ENCODE results near the gene XRCC4. TPM values are rescaled to one million over a fixed set of nuclear protein-coding genes. Genes with fewer than 3 reads are reported as not detected.

XRCC4 gene
- total and polyA plus RNA-seq, 9 of the 15 experiments (the other 6 are each of a cell fraction or from before 2014, with no cell fraction given), result 13.6 to 61.6 (median 22.4) TPM

GRCh38 chr5:83368319-83368718, 291.0 kb downstream of the XRCC4 start:
- Histone ChIP-seq H3K4me2 (ENCODE audit: insufficient read depth, low read length) (no peak overlapping the region), H3K27me3 (ENCODE audit: control insufficient read depth in 2 of 2, insufficient read depth in 2 of 2, low read length in 2 of 2) (no peaks in the 10 kb centered on the region), H3K27ac (ENCODE audit: extremely low read depth, low read depth, low read length) (no peak overlapping the region), H3K79me2 (ENCODE audit: control insufficient read depth, insufficient read depth, low read length) (no peaks in the 10 kb centered on the region), H3K36me3 (ENCODE audit: control insufficient read depth, insufficient read depth, low read length) (no peaks in the 10 kb centered on the region), H4K20me1 (replicated peaks; ENCODE audit: control insufficient read depth, insufficient read depth, low read length) (no peaks in the 10 kb centered on the region), H2AFZ (ENCODE audit: low read depth, low read length) (no peak overlapping the region), H3K4me1 (replicated peaks in 1 of 2; ENCODE audit: control insufficient read depth in 2 of 2, insufficient read depth in 2 of 2, low read length in 2 of 2) (no peaks in the 10 kb centered on the region; a peak in 2 of 5 replicates), H3K9me3 (replicated peaks; ENCODE audit: control insufficient read depth, insufficient read depth, low read depth, low read length) (no peaks in the 10 kb centered on the region), H3K4me3 (no peak overlapping the region), H3K9me1 (ENCODE audit: control insufficient read depth, insufficient read depth, low read length) (no peaks in the 10 kb centered on the region), H3K9ac (ENCODE audit: insufficient read depth in 1 of 2, low read depth in 2 of 2, low read length in 2 of 2) (no peak overlapping the region)
- CTCF ChIA-PET (ENCODE audit: low intra/inter-chr PET ratio), result no interaction called here
- intact Hi-C loops (cut with micrococcal nuclease), result no loop called here
- DNase-seq (ENCODE audit: extremely low read depth in 1 of 4, low spot score in 3 of 4) (no peak), ATAC-seq (no peak), FAIRE-seq (no peak)
- no TSS peak for BruUV-seq (replicated peaks)
- TF ChIP-seq SRSF3 (IDR thresholded peaks at IDR 0.05; ENCODE audit: insufficient read depth, low read length), result no peak
- TF ChIP-seq HMBOX1 (IDR thresholded peaks at IDR 0.05), result peak; percentile 76; the same call in 1 of the 2 replicates
- no peak for TF ChIP-seq ZFP30 (CRISPR knock-in tag; IDR thresholded peaks at IDR 0.05; ENCODE audit: borderline replicate concordance)
- no peak for TF ChIP-seq MAFK (IDR thresholded peaks at IDR 0.05; ENCODE audit: low read length)
- no peak for TF ChIP-seq SNIP1 (IDR thresholded peaks at IDR 0.05; ENCODE audit: low read depth)
- TF ChIP-seq HMGXB4 (CRISPR knock-in tag; IDR thresholded peaks at IDR 0.05), result no peak
- TF ChIP-seq ZNF655 (CRISPR knock-in tag; IDR thresholded peaks at IDR 0.05), result no peak
- no peak for TF ChIP-seq SREBF2 (CRISPR knock-in tag; IDR thresholded peaks at IDR 0.05)
- peak; percentile 28; the same call in 1 of the 2 replicates for TF ChIP-seq FOSL1 (tag; conservative IDR thresholded peaks at IDR 0.05)
- POLR2A ChIA-PET, result no interaction called here
- WGBS (ENCODE audit: insufficient coverage, low coverage, missing lambda C conversion rate), result 3% methylated on average over 5 of the region's 5 CpGs
- in situ Hi-C loops (cut with MboI), result no loop called here
